AG09319 (cell line): ENCODE data around the gene FER.

Experiments
- DNase-seq: peaks from one replicate; pipeline ENCODE4 v3.0.0-alpha.2; 2010; ENCODE audit warnings: low read depth; ENCODE audit errors: extremely low read depth
- CTCF ChIP-seq: IDR thresholded peaks from 2 replicates; pipeline ENCODE4 v1.5.1; 2011; ENCODE audit warnings: low read depth, mild to moderate bottlenecking, inconsistent platforms, low read length, moderate library complexity

FER gene

GRCh38 chr5:109099081-109099480 lies 351.4 kb downstream of the FER start:
- no peak for DNase-seq
- TF ChIP-seq CTCF = no peak

- no peak for DNase-seq
- TF ChIP-seq CTCF = no peak
Observed at GRCh38 chr5:109100971-109101370, 353.3 kb downstream of the FER start.

- TF ChIP-seq CTCF = no peak
- DNase-seq = no peak
Observed at GRCh38 chr5:109102096-109102690, 354.5 kb downstream of the FER start.

GRCh38 chr5:109105631-109106267 lies 358.1 kb downstream of the FER start:
- peak; percentile 76 for DNase-seq
- no peak for TF ChIP-seq CTCF

- DNase-seq = no peak
- no peak for TF ChIP-seq CTCF
Observed at GRCh38 chr5:109111680-109112079, 364.0 kb downstream of the FER start.

- DNase-seq = no peak
- TF ChIP-seq CTCF = no peak
Observed at GRCh38 chr5:109113608-109114007, 365.9 kb downstream of the FER start.

GRCh38 chr5:109121225-109121624 lies 373.5 kb downstream of the FER start:
- no peak for TF ChIP-seq CTCF

More at GRCh38 chr5:109121225-109121624, 373.5 kb downstream of the FER start:
- DNase-seq = no peak
